NCI-H128 (cell line): ENCODE data around the gene SLC38A9.

ENCODE experiments used
- DNase-seq: peaks from one replicate; lab custom pipeline; 2025; ENCODE audit not compliant: unreplicated experiment; lab: John Stamatoyannopoulos, UW

SLC38A9 gene

DNA sequence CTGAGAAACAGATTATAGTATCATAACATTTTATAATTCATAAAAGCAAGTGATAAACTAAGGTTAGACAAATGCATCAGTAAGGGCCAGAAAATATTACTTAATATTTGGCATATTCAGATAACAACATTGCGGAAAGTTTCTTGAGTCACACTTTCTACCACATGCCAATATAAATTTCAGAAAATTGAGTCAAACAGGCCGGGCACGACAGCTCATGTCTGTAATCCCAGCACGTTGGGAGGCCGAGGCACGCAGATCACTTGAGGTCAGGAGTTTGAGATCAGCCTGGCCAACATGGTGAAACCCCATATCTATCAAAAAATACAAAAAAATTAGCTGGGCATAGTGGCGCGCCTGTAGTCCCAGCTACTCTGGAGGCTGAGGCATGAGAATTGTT is 47.1 kb downstream of the SLC38A9 start:
- DNase-seq: no peak

DNA sequence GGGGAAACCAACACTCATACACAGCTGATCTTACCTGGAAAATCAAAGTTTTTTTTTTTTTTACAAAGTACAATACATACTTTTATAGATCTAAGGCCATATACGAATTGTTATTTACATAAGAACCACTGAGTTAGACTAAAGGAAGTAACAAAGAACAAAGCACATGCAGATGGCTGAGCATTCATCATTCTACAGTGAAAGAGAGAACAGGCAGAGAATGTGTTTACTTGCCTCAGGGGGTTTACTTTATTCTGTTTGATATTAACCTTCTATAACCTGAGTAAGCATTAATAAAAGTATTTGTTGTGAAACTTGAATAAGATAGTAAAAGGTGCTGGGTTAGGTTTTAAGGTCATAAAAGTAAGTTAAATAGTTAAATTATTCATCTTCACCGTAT is 54.7 kb downstream of the SLC38A9 start:
- DNase-seq: no peak

DNA sequence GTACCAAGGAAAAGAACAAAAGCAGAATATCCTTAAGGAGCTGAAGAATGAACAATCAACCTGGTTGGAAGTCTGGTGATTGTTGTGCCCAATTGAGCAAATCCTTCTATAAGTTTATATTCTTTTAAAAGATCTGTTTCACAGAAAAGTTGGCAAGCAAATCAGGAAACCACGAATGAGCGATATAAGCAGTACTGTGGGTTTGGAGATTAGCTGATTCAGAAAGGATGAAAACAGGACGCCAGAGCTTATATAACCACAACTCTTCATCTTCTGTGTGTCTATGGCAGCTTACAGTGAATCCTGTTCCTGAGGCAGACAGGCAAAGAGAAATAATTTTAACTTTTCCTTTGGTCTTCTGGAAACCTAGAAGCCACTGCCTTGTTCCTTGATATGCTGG is 61.7 kb downstream of the SLC38A9 start:
- DNase-seq: no peak

GRCh38 chr5:55649963-55650362 is 62.2 kb downstream of the SLC38A9 start:
- no peak for DNase-seq

DNA sequence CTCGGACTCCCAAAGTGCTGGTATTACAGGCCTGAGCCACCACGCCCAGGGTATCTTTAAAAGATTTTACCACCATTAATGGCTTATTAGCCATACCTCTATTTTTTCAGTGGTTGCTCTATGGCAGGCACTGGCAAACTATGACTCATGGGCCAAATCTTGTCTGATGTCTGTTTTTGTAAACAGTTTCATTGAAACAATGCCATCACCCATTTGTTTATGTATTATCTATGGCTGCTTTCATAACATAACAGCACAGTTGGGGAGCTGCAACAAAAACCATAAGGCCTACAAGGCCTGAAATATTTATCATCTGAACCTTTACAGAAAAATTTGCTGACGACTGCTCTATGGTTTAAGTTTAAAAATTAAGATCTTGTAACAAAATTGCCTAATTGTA is 66.8 kb downstream of the SLC38A9 start:
- DNase-seq: no peak

- no peak for DNase-seq
Observed at GRCh38 chr5:55638455-55638854, 73.7 kb downstream of the SLC38A9 start.

DNA sequence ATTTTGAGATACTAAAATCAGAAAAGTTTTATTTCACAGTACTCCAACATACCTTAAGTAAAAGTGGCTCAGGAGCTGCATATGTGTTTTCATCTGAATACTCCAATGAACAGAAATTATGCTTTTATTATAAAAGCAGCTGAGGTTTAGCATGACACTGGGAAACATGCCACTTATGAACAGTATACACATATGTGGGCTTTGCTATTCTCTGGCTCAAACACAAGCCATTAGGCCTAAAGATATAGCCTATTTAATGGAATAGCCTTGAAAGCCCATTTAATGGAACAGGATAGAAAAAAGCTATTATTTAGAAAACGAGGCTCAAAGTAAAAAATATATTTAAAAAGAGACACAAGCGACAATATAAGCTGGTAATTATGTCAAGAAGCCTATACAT is 74.1 kb downstream of the SLC38A9 start:
- DNase-seq: no peak

GRCh38 chr5:55636683-55637082 is 75.4 kb downstream of the SLC38A9 start:
- DNase-seq: no peak

DNA sequence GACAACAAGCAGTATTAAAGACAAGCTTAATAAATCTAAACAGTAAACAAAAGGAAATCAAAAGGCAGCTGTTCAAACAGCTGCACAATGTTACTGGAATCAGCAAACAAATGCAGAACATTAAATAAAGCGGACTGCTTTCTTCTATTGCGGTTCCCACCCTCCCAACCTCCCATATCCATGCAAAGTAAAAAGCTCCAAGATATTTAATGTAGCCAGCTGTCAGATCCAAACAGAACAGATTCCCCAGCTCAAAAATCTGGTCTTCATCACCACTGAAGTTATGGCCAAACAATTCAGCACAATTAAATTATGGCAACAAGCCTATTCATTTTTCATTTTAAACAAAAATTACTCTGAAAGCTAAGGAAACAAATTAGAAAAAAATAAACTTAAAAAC is 75.9 kb downstream of the SLC38A9 start:
- DNase-seq: no peak

DNA sequence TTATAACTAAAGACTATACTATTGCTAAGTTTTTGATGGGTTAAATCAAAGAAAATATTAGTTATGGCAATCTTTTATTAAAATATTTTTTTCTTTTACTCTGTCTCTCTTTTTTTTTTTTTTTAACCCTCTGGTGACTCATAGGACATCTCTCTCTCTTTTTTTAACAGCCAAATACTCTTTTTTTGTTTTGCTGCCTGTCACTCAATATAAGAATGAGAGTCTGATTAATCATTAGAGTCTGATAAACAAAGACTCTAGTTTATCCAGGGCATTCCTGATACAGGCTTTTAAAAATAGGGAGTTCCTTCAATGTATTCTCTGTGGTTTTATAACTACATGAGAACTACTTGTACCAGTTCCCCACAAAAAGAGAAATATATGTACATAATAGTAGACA is 77.3 kb downstream of the SLC38A9 start:
- DNase-seq: no peak

- DNase-seq: no peak
Observed at GRCh38 chr5:55634209-55634805, 77.8 kb downstream of the SLC38A9 start.

DNA sequence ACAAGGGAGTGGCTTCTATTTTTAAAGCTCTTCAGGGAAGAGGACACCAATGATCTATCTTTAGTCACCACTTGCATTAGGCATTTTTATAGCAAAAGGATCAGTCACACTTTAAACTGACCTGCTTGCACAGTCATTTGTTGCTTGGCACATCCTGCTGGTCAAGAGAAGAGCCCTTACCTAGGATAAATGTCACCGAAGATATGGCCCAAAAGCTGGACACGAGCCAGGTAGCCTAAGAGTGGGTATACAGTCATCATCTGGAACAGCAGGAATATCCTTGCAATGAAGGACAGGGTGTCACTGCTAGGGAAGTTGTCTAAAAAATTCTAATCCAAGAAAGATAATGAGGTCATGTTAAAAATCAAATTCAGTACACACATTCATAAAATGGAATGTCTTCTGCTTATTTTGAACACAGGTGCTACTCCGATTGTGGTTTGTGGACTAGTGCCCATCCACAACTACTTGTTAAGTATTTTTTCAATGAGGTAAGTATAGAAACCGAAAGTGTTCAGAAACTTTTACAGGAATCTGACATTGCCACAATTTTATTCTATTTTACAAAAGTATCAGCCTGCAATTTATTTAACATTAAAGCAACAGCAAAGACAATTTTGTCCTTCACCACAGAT is 78.4 kb downstream of the SLC38A9 start:
- DNase-seq: no peak

DNA sequence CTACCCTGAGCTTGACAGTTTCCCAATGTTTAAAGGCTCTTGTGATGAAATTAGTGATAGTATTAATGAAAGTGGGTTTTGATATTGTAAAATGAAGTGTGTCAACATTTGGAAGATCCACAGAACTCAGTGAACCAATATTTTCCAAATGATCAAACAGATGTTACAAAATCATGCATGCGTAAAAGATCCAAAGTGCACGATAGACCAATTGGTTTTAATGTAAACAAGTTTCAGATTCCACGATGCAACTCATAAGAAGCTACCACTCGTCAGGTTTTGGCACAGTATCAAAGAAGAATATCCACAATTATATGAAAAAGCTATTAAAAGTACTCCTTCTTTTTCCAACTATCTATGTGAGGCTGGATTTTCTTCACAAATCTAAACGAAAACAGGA is 82.3 kb downstream of the SLC38A9 start:
- DNase-seq: no peak

DNA sequence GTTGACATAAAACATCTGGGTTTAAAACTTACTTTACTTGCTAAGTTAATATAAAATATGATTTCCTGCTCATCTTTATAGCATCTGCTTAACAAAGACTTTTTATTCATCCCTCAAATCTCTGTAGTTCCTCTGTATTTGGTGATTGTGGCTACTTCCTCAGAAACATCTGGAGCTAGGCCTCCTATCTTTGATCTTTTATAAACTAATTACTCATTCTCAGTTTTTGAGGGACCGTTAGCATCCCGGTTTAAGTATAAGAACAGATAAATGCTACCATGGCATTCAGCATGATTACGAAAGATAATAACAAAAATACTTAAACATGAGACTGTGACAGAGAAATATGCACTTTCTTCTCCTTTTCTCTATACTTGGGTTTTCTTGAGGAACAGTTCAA is 85.3 kb downstream of the SLC38A9 start:
- DNase-seq: no peak

DNA sequence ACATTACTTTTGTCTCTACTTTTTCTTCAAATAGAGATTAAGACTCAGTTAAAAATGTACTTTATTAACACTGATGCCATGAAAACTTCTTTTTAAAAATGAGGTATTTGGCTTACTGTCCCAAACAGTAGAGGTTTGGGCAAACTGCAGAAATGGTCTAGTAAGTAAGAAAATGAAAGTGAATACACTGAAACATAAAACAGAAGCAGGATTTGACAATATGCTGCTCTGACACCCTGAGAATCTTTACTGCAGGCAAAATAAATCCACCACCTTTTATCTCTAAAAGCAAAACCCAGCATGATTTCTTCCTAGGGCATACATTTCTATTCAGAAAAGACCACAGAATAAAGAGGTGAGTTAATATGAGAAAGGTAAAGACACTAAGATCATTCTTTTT is 86.2 kb downstream of the SLC38A9 start:
- DNase-seq: no peak

GRCh38 chr5:55625589-55625909 is 86.6 kb downstream of the SLC38A9 start:
- no peak for DNase-seq

DNA sequence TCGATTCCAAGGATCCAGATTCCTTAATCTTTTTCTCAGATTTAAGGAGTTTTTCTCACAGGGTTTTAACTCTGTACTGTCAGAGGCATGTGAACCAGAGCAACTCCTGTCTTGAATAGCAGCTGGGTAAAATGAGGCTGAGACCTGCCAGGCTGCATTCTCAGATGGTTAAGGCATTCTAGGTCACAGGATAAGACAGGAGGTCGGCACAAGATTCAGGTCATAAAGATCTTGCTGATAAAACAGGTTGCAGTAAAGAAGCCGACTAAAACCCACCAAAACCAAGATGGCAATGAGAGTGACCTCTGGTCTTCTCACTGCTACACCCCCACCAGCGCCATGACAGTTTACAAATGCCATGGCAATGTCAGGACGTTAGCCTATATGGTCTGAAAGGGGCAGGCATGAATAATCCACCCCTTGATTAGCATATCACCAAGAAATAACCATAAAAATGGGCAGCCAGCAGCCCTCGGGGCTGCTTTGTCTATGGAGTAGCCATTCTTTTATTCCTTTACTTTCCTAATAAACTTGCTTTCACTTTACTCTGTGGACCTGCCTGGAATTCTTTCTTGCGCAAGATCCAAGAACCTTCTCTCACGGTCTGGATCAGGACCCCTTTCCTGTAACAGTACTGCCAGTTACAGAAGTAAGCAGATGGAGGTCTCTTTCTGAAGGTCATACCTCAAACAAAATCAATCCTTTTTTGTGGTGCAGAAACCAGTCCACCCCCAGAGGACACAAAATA is 87.1 kb downstream of the SLC38A9 start:
- DNase-seq: no peak

DNA sequence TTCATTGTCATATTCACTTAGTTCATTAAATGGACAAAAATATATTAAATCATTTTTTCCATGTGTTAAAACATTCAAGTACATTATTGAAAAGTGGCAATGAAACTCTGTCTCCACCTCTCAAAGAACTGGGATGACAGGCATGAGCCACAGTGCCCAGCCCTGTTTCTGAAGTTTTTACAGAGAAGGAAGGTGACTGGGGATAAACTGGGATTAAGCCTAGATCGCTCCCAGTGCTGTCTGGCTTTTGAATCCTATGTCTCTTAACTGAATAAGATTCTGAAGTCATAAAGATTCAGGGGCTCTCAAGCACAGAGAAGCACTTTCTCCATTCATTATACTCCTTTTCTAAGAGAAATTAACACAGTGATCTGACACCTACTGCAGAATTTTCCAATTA is 88.3 kb downstream of the SLC38A9 start:
- DNase-seq: no peak

DNA sequence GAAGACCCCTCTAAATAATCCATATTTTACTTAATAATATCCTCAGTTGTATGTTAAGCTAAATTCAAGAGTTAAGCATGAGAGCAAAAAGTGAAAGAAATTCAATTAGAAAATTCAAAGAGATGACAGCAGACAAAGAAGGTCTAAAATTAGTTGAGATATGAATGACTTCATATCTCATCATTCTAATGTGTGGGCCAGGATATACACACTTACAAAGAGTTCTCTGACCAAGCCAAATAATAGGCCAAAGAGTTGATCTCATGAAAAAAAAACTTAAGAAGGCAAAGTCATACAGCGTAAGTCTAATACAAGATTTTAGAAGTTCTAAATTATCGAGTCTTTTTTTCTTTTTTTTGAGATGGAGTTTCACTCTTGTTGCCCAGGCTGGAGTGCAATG is 89.7 kb downstream of the SLC38A9 start:
- DNase-seq: no peak

DNA sequence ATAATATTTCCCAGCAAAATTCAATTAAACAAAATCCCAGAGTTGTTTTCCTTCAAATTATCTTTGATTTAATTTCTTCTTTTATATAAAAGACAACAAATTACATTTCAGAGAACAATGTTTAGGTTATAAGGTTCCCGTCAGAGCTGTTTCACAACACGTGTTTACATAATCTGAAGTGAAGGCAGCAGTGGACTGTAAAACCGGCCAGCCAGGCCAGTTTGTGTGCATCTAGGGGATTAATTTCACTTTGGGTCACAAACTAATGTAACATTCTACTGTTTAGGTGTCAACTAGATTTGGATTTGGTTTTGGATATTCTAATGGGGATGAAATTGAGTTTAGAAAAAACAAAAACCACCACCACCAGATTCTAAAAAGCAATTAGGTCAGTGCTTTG is 90.9 kb downstream of the SLC38A9 start:
- no peak for DNase-seq

- DNase-seq: no peak
Observed at GRCh38 chr5:55620766-55621160, 91.4 kb downstream of the SLC38A9 start.

DNA sequence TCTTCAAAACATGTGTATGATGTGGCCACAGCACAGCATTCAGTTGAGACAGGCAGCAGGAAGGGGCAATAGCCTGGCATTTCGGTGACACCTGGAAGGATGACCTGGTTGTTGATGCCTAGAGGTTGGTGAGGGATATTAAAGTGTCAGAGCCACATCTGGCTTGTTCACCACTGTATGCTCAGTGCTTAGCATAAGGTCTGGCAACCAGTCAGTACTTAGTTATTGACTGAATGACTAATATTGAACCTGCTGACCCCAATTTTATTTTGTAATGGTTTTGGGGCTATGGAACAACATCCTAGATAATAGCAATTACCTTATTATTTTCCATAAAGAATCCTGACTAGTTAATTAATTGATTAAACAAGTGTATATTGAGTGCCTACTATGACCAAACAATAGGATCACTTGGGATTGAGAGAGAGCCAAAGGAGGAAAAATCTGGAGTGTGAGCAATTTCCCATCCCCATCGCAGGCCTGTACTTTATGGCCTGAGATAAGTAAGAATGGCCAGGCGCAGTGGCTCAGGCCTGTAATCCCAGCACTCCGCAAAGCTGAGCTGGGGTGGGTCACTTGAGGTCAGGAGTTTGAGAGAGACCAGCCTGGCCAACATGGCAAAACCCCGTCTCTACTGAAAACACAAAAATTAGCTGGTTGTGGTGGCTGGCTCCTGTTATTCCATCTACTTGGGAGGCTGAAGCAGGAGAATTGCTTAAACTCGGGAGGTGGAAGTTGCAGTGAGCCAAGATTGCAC is 91.9 kb downstream of the SLC38A9 start:
- no peak for DNase-seq
